Left renal pelvis (tissue), 4 donors: Measurements from ENCODE around the gene FAM117A. TPM values are rescaled to one million over a fixed set of nuclear protein-coding genes. Genes with fewer than 3 reads are reported as not detected.
"Not testable (repeated sequence)": the region's sequence is repeated elsewhere in the genome, so short reads cannot be mapped to it uniquely, and the experiment has no call there.

ENCODE experiments used
- DNase-seq, 4 donors: peaks; one replicate each; pipeline ENCODE4 v3.0.0-alpha.2; 2013; ENCODE audit warnings: low read depth in 4 of 4, low spot score in 3 of 4
- polyA plus RNA-seq, 4 donors: library from polyadenylated mRNA; unstranded; fragments of 120-200 nt; gene quantifications; one replicate each; pipeline ENCODE4 v1.2.1, GENCODE V29; 2013; ENCODE audit not compliant: insufficient read length in 4 of 4

The FAM117A gene
- polyA plus RNA-seq, 4 donors, result 15.2 to 20.7 (median 17.2) TPM

DNA sequence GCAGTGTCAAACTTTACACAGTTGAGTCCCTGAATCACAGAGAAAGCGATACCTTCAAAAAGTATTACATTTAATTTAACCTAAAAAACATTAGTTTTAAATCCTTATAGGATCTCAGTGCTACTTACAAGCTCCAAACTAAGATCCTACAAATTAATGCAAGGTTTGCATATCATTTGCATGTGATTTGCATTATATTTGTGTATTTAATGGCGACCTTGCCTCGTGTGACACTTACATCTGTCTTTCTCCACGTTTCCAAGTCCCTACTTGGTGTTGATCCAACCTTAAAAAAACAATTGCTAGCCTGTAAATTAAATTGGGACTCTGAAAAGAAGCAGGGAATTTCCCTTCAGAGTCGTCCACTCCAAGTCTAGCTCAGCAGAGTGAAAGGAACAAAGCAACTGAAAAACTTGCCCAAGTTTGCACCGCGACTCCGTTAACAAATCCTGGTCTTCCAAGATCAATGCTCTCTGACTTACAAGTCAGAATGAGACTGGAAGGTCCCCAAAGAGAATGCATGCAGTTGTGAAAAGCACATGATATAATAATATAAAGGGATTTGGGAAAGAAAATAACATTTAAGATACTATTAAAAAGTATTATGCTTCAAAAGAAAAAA is 739 bp upstream of the FAM117A start:
- DNase-seq, result no peak

DNA sequence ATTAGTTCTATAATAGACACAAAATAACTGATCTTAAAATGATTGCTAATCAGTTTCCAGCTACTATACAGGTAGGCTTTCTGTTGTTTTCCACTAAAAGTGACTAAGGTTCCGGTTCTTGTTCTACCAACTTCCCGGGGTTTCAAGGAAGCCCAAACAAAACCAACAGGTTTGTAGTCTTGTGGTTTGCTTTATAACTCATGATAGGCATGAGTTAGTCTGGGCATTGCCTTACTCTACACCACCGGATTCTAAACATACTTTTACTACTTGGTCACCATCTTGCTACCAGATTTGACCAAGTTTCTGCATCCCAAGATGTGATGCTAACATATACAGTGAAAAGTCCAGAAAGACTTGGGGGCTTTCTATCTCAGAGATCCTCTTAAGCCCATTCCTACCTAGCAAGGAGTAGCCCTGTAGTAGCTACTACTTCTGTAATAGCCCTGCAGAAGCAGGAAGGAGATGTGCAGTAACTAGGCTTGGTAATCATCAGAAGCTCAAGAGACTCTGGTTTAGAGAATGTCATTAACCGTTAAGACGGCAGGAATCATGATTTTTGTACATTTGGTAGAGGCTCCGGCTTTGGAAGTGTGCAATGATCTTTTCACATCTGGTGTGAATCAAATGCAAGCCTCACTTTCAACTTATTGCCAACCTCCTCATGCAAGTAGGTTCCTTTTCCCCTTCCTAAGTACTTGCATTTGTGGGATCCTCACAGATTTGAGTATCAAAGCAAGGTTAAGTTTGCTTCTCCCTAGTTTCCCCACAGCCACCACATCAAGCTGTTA is 1.6 kb downstream of the FAM117A start:
- DNase-seq, result no peak

DNA sequence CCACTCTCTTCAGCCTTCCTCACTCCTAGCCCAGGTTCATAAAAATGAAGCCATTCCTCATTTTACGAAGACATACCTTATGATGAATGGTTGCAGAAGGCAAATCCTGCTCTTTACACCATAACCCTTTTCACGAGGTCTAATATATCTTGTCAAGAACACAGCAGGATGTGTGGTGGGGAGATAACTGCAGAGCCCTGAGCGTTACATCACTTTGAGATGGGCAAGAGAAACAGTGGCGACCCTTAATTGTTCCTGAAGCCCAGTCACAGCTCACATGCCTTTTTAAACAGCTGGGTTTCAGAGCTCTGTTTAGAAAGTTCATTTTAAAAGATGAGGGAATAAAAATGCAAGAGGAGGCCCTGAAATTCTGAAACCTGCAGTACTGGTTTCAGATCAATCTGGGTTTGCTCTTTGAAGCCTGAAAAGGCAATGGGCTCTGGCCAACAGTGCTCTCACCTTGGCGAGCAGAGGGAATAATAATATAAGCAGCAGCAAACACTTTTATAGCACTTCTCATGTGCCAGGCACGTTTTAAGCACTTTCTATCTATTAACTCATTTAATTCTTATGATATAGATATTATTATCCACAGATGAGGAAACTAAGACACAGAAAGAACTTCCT is 2.9 kb downstream of the FAM117A start:
- no peak for DNase-seq

DNA sequence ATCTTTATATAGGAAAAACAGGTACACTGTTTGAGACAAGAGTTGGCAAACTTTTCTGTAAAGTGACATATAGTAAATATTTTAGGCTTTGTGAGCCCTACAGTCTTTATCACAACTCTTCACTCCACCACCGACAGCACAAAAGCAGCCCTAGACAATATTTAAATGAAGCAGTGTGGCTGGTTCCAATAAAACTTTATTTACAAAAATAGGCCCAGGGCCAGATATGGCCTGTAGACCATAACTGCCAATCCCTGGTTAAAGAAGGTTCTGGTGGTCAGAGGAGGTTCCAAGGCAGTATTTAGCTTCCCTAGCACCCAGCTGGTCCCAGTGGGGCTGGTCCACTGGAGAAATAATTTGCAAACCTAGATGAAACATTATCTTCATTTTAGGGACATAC is 3.6 kb downstream of the FAM117A start:
- DNase-seq, result no peak

DNA sequence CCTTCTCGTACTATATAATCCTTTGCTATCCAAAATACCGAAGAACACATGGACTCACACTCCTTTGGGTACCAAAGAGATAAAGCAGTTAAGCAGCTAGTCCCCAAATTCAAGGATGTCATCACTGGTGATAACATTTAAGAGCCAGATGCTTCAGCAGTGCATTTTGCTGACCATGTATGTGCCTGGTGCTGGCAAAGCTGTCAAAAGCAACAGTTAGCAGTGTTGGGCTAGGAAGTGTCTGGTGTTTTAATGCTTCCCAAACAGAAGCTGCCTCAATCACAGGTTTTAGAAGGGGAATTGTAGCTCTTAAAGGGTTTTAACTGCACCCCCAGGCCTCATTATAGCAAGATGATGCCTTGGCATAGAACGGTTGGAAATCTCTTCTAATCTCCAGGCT is 4.7 kb downstream of the FAM117A start:
- DNase-seq, result no peak

DNA sequence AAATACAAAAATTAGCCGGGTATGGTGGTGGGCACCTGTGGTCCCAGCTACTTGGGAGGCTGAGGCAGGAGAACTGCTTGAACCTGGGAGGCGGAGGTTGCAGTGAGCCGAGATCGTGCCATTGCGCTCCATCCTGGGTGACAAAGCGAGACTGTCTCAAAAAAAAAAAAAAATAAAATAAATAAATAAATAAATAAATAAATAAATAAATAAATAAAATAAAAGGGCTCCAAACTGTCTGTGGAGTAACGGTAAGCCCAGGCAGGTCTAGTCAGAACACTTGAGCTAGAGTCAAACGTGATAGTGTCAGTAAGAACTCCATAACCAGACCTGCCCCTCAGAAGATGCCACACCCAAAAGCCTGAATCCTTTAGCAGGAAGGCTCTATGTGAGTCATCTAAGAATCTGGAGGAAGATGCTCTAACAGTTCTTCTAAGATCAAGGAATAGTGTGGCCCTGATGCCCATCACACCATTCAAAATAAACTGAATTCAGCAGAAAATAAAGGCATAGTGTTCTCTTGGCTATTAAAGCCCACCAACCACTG is 5.4 kb downstream of the FAM117A start:
- not testable (repeated sequence) for DNase-seq

DNA sequence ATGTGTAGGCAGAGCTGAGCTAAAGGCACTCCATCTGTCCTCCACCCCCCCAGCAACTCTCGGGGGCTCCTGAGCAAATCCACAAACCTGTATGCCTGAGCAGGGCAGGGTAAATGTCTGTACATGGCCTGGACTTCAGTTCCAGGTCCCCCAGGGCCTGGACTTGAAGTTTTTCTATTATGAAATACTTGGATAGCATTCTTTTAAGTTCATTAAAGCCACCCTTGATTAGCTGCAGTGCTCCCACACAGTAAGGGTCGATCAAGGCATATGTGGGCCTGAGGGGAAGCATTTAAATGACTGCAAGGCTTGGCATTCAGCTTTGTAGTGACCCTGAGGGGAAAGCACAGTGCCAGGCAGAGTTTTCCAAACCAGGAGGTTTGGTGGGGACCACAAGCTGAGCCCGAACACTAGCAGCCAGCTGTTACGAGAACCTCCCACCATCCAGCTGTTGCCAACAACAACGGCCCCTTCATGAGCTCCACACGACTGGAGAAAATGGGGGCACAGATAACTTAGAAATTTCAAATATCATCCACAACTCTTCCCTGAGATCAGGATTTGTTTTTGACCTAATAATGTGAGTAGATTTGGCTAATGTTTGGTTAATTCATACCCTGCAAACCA is 6.7 kb downstream of the FAM117A start:
- DNase-seq, result no peak

DNA sequence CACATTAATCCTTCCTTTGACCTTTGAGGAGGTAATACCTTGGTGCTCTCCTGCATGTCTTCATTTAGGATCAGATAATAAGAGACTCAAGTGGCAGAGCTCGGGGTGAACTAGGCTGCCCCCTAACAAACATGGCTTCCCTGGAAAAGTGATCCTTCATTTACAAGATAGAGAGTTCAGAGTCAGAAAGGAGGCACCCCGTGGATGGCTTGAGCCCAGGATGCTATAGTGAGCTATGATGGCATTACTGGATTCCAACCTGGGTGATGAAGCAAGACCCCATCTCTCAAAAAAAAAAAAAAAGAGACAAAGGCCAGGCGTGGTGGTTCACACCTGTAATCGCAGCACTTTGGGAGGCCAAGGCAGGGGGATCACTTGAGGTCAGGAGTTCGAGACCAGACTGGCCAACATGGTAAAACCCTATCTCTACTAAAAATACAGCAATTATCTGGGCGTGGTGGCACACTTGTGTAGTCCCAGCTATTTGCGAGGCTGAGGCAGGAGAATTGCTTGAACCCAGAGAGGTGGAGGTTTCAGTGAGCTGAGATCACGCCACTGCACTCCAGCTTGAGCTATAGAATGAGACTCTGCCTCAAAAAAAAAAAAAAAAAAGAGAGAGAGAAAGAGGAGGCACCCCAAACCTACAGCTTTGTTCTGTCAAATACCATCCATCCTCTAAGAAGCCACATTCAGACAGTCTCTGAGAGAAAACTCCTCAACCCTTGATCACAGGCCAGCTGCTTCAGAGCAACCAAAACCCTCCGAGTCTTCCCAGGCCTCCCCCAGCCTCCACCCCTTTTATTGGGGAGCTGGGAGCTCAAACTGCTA is 7.4 kb downstream of the FAM117A start:
- no peak for DNase-seq

DNA sequence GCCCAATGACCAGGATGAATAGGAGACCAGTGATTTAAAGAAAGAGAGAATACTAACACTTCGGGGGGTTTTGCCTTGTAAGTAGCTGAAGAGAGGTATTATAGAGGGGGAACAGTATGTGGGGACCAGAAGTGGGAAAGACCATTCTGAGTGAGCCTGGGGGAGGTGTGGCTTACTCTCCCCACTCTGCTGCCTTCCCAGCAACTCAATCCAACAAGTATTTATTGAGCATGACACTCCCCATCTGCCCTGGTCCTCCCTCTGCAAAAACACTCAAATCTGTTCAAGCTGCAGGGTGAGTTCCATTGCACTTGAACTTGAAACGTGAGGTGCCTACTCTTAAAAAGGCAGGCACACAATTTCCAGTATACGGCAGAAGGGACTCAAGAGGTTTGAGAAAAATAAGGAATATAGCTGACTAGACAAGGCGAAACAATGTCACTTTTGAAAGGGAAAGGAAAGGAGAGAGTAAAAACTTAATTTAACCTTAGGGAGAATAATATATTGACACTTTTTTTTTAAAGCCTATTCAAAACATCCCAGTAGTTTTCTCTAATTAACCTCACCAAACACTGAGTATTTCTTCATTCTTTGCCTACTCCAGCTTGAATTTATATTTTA is 8.2 kb downstream of the FAM117A start:
- DNase-seq, result no peak

DNA sequence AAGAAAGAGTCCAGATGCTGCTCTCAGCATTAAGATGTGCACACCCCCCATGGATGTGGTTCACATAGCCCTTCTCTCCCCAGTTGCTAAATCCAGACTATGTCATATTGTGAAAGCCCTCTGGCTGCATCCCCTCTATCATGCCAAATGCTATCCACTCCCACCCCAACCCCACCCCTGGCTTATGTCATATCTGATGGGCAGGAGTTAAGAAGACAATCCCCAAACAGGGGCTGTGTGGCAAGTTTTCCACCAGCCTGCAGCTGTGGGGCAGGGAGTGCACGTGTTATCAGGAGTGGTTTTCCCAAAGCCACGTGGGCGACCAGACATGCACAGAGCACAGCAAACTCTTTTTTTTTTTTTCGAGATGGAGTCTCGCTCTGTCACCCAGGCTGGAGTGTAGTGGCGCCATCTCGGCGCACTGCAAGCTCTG is 10.0 kb downstream of the FAM117A start:
- DNase-seq, result no peak

DNA sequence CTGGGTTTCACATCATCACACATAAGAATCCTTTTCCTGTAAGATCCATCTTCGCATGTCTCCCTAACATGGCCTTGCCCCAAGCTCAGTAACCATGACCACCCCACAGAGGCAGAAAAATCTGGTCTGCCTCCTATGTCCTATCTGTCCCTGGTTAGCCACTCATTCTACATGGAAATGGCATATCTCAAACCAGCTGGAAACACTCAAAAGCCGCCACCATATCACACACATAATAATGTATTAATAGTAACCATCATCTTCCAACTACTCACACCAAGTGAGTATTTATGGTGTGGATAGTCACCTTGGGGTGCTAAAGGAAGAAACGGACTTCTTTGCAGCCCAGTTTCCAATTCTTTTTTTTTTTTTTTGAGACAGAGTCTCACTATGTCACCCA is 11.4 kb downstream of the FAM117A start:
- DNase-seq, result no peak

DNA sequence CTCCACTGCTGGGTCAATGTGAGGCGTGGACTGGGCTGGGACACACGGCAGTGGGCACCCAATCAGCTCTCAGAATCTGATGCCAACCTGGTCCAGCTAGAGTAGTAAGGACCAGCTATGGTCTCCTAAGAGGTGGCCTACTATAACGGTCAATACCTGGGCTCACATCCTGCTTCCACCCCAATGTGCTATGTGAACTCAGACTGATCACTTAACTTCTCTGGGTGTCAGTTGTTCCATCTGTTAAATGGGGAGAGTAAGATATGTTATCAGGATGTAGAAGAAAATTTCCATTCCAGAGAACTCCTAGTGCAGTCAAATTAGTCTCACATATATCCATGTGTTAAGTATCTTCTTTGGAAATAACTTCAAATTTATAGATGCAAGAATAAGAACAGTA is 14.2 kb downstream of the FAM117A start:
- no peak for DNase-seq

DNA sequence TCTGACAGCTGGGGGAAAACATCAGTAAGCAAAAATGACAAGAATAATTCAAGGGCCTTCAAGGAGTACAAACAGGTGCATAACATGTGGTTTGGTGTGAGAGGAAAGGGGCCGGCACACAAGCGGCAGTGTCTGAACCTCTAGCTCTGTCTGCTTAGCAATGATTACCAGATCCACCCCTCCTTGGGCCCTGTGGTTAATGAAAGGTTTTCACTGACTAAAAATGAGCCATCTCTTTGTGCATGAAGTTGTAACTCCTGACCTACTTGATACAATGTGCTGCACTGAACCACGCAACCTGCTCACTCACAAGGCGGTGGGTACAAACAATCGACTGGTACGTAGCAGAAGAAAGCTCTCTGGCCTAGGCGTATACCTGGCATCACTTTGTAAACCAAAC is 15.1 kb downstream of the FAM117A start:
- no peak for DNase-seq

DNA sequence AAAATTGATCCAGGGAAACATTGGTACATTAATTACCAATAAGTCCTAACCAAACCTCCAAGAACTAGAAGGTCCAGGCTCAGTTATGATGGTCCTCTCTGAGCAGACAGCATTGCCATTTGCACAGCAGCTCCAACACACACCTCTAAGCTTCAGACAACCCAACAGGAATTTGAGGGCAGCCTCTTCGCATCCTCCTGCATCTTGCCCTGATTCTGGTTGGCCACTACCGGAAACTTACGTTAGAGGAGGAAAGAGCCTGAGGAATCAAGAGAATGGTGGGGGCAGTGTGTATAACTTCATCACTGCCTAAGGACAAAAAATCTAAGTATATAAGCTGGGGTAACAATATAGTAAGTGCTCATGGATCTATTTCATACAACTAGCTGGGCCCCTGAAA is 15.7 kb downstream of the FAM117A start:
- DNase-seq, result no peak

DNA sequence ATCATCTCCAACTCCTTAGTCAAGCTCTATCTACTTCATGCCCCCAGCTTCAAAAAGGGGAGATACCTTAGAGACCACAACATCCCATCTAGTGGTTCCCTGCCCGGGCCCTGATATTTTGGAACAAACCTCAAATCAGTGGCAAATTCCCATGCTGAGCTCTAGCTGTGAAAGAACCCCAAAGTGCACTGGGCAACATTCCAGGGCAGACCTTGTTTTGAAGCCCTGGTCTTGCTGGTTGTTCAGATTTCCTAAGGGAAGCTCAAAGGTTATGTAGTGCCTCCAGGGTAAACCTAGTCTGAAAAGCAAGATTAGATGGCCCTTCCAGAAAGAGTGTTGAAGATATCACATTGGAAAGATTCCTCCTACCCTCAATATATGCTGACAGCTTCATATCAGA is 16.3 kb downstream of the FAM117A start:
- DNase-seq, result no peak

DNA sequence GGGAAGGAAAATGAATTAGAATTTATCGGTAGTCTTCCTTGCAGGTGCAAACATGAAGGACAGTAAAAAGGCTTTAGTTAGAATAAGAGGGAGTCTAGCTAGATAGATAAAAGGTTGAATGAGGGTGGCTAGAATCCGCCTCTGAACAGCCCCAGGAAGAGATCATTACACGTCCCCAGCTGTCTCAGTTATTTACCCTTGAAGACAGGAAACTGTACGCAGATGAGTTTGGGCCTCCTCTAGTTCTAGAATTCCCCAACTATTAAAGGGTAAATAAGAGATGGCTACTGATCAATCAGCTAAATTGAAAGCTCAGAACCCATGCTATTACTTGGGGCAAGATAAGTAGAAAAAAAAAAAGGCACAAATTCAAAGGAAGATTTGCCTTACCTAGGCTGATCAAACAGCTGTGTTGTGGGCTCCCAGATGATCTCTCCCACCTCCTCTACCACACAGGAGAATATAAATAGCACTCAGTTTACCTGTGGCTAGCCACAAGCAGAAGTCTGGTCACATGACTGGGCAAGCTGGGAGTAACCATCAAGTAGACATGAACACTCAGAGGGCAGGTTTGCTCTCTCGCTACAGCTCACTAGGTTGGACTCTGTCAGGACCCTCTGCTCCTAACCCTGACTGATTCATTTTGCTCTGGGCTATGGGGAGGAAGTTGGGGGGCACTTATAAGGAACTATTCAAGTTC is 17.0 kb downstream of the FAM117A start:
- DNase-seq, result no peak

DNA sequence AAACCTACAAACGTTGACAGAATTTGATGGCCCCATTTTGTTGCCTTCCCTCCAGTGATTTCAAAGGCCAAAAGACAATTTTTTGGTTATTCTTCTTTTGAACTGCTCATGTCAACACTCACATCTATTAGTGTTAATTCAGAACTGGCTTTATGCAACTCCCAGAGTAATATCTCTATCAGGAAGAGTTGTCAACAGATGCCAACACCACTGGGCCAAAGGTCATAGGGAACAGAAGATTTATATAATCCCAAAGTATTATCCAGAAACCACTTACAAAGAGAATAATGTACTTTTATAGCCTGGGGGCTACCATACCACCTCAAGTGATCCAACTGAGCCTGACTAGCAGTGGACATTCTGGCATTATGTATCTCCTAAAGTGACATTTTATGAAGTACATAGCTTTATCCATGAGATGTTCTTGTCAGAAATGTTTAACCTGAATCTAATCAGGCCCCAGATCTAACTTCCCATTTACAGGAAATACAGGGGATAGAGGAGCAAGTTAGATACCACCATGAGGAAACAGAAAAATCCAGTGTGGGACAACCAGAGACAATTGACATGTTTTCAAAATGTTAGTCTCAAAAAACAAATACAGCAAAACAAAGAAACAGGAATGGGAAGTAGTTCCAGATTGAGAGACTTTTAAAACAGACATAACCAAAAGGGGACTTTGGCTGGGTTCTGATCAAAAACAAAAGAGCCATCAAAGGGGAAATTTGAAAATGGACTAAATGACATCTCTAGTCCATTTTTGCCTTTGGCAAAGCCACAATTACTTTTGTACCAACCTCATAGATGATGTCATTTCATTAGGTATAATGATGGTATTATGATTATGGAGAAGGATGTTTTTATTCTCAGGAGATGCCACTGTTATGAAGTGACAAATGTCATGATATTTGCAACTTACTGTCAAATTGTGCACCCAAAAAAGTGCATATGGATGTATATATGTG is 18.5 kb downstream of the FAM117A start:
- DNase-seq, result no peak

DNA sequence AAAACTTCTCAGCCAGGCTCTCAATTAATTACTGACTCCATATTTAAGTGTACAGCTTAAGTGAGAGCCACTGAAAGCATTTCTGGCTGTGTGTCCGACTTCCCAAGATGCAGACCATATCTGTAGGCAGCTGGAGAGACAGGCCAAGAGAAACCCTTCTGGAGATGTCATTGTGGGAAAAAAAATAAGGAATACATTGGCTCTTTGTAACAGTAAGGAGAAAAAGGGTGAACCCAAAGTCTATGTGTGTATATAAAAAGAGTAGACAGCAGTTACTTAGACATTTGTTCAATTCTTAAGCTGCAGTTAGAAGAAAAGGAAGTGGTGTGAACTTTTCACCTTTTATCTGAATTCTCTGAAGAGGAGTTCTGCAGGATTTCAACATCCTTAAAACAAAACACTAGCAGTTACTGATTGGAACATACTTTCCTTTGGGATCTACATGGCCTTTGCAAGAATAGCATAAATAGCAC is 21.7 kb downstream of the FAM117A start:
- no peak for DNase-seq
